Ovary (tissue), 9 donors: ENCODE measurements around the gene KCNH5. TPM values are rescaled to one million over a fixed set of nuclear protein-coding genes. Genes with fewer than 3 reads are reported as not detected.

Experiments
- DNase-seq, 5 donors: peaks; one replicate each; pipeline ENCODE4 v3.0.0-alpha.2; 2019 to 2020
- H3K27ac ChIP-seq, 2 donors: fragments of 200-600 bp; one replicate each; pipeline versions ENCODE4 v1.5.1 to v1.8.0; 2019 to 2022
- H3K27me3 ChIP-seq: fragments of 200-600 bp; one replicate; pipeline ENCODE4 v1.8.0; 2022
- H3K36me3 ChIP-seq: fragments of 200-600 bp; sonication (generic); one replicate; pipeline ENCODE4 v1.5.1; 2019
- H3K4me1 ChIP-seq: one replicate; pipeline ENCODE4 v1.8.1; 2013; ENCODE audit warnings: mild to moderate bottlenecking, moderate library complexity; ENCODE audit not compliant: insufficient read depth
- H3K4me3 ChIP-seq: fragments of 200-600 bp; sonication (generic); one replicate; pipeline ENCODE4 v1.5.1; 2017
- H3K9me3 ChIP-seq, 2 donors: fragments of 200-600 bp in 1 of 2; sonication (generic) in 1 of 2; one replicate each; pipeline versions ENCODE4 v1.5.1 to v1.8.1; 2013 to 2019; ENCODE audit warnings: mild to moderate bottlenecking in 1 of 2, moderate library complexity in 1 of 2
- CTCF ChIP-seq, 3 donors: fragments of 450-650 bp in 2 of 3; fragments of 200-600 bp in 1 of 3; IDR thresholded peaks; one replicate each; pipeline versions ENCODE4 v1.5.1 to v1.8.0; 2016 to 2022; ENCODE audit warnings: antibody characterized with exemption in 3 of 3, mild to moderate bottlenecking in 1 of 3
- EP300 ChIP-seq: sonication (generic); formaldehyde crosslinking; IDR thresholded peaks from one replicate; pipeline ENCODE4 v1.6.1; 2017; ENCODE audit warnings: antibody characterized with exemption
- POLR2A ChIP-seq: fragments of 450-650 bp; IDR thresholded peaks from one replicate; pipeline ENCODE4 v1.6.1; 2017; ENCODE audit warnings: antibody characterized with exemption, mild to moderate bottlenecking, moderate library complexity
- WGBS, 3 donors: extraction: QIAGEN DNeasy Blood & Tissue Kit in 1 of 3; methylation state at CpG; one replicate each; pipeline versions ENCODE4 v1.1.5 to v1.1.7; 2013 to 2017; 5-methylcytosine and 5-hydroxymethylcytosine counted together
- intact Hi-C, 4 donors: fragments of 100-400 bp; cut with DNase I; formaldehyde crosslinking; loops; one replicate each; pipeline versions ENCODE4 v1.11.0 to v1.15.1; 2022 to 2023
- polyA plus RNA-seq, 2 donors: library from polyadenylated mRNA; stranded (reverse); fragments of 200-250 nt in 1 of 2; fragments of 350-450 nt in 1 of 2; fragmentation: Illumina TruSeq in 1 of 2; extraction: RNeasy Lipid Tissue Mini Kit (QIAGEN cat#74804) in 1 of 2; gene quantifications; one replicate each; pipeline ENCODE4 v1.2.3, GENCODE V29; 2013 to 2014
- total RNA-seq, 7 donors: library from RNA; depleted of rRNA in 2 of 7; stranded (reverse); fragments of >200 nt in 2 of 7; fragmentation: NEBNext Ultra II Directional in 3 of 7; extraction: Animal tissue kit (Norgen Biotek cat#: 25700) in 3 of 7; gene quantifications; one replicate each; pipeline versions ENCODE4 v1.1.0 to v1.2.4, GENCODE V29; 2016 to 2023
- donor health status: DM: no; HTN: no; CAD: no; lungs with moderate emphysema.
- donor health status: DM: no; HTN: no; CAD: no.
- donor health status: Bipolar disorder and iron deficiency.
- donor health status: DM: yes; HTN: yes; CAD: no.
- donor health status: DM: no; HTN: no; CAD: no.
- donor health status: DM: yes; HTN: yes; CAD: no.

Gene KCNH5
- total and polyA plus RNA-seq, 9 donors, result 0.05 TPM; not detected in 7

- H3K27ac ChIP-seq, result no peak overlapping the region
- no peaks in the 10 kb centered on the region for H3K4me1 ChIP-seq
- no peak overlapping the region for H3K4me3 ChIP-seq
- H3K9me3 ChIP-seq, result no peaks in the 10 kb centered on the region
- TF ChIP-seq CTCF (IDR thresholded peaks at IDR 0.05), result no peak
- TF ChIP-seq POLR2A, result no peak
- no peak for TF ChIP-seq EP300
- 46 to 72% (median 51%) methylated on average over 1 of the region's 1 CpG for WGBS, 3 donors
- H3K27me3 ChIP-seq, result no peaks in the 10 kb centered on the region
- intact Hi-C loops, result no loop called here
- no peaks in the 10 kb centered on the region for H3K36me3 ChIP-seq
- DNase-seq, result no peak
Observed at GRCh38 chr14:62689733-62690132, 355.5 kb downstream of the KCNH5 start.

DNA sequence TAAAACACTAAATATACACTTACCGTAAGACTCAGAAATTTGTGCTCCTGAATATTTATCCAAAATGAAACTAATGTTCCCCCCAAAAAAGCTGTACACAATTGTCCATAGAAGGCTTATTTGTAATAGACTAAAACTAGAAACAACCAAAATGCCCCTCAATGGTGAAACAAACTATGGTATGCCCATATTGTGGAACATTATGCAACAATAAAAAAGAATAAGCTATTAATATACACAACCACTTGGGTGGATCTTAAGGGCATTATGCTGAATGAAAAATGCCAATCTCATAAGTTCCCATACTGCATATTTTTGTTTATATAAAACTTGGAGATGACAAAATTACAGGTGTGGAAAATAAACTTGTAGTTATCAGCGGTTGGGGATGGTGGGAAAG is 357.4 kb downstream of the KCNH5 start:
- intact Hi-C loops, result no loop called here
- no peaks in the 10 kb centered on the region for H3K9me3 ChIP-seq
- WGBS, 3 donors, result 93 to 95% (median 95%) methylated on average over 2 of the region's 2 CpGs
- H3K36me3 ChIP-seq, result no peaks in the 10 kb centered on the region
- DNase-seq, result no peak
- no peak overlapping the region for H3K4me3 ChIP-seq
- no peak overlapping the region for H3K27ac ChIP-seq
- no peaks in the 10 kb centered on the region for H3K27me3 ChIP-seq
- no peak for TF ChIP-seq POLR2A
- TF ChIP-seq EP300, result no peak
- TF ChIP-seq CTCF (IDR thresholded peaks at IDR 0.05), result no peak
- H3K4me1 ChIP-seq, result no peaks in the 10 kb centered on the region

- H3K27me3 ChIP-seq, result no peaks in the 10 kb centered on the region
- no peak overlapping the region for H3K4me3 ChIP-seq
- WGBS, 3 donors, result 46 to 59% (median 50%) methylated on average over 2 of the region's 2 CpGs
- H3K9me3 ChIP-seq, result no peaks in the 10 kb centered on the region
- H3K36me3 ChIP-seq, result no peaks in the 10 kb centered on the region
- TF ChIP-seq POLR2A (no peak), CTCF (IDR thresholded peaks at IDR 0.05) (no peak), EP300 (no peak)
- no peaks in the 10 kb centered on the region for H3K4me1 ChIP-seq
- intact Hi-C loops, result no loop called here
- H3K27ac ChIP-seq, result no peak overlapping the region
- DNase-seq, result no peak
Observed at GRCh38 chr14:62684376-62684775, 360.9 kb downstream of the KCNH5 start.

- TF ChIP-seq EP300, result no peak
- TF ChIP-seq CTCF (IDR thresholded peaks at IDR 0.05), result no peak
- TF ChIP-seq POLR2A, result no peak
- Histone ChIP-seq H3K4me3 (no peak overlapping the region), H3K36me3 (no peaks in the 10 kb centered on the region), H3K27me3 (no peaks in the 10 kb centered on the region), H3K4me1 (no peaks in the 10 kb centered on the region), H3K27ac (no peak overlapping the region), H3K9me3 (no peaks in the 10 kb centered on the region)
- intact Hi-C loops, result no loop called here
- no peak for DNase-seq
- WGBS, 3 donors, result 84 to 89% (median 89%) methylated on average over 7 of the region's 7 CpGs
Observed at GRCh38 chr14:62682208-62682607, 363.1 kb downstream of the KCNH5 start.
